Uterus (tissue), 4 donors: Measurements from ENCODE around the gene C1QA. TPM values are rescaled to one million over a fixed set of nuclear protein-coding genes. Genes with fewer than 3 reads are reported as not detected.

ENCODE experiments used
- DNase-seq, 2 donors: peaks; one replicate each; pipeline ENCODE4 v3.0.0-alpha.2; 2019 to 2020
- H3K27ac ChIP-seq, 2 donors: fragments of 200-600 bp; sonication (generic); 1 replicate in 1 of 2; 2 replicates in 1 of 2; pipeline ENCODE4 v1.5.1; 2016 to 2018
- H3K27me3 ChIP-seq, 2 donors: fragments of 200-600 bp; sonication (generic); one replicate each; pipeline ENCODE4 v1.5.1; 2018 to 2019; ENCODE audit warnings: control low read depth in 1 of 2
- H3K36me3 ChIP-seq, 2 donors: fragments of 200-600 bp; sonication (generic); one replicate each; pipeline ENCODE4 v1.5.1; 2019; ENCODE audit warnings: control low read depth in 1 of 2
- H3K4me1 ChIP-seq, 2 donors: fragments of 200-600 bp; sonication (generic); one replicate each; pipeline ENCODE4 v1.5.1; 2018 to 2019; ENCODE audit warnings: control low read depth in 1 of 2
- H3K4me3 ChIP-seq, 2 donors: fragments of 200-600 bp; sonication (generic); 1 replicate in 1 of 2; 2 replicates in 1 of 2; pipeline ENCODE4 v1.5.1; 2018 to 2019; ENCODE audit warnings: mild to moderate bottlenecking in 1 of 2
- H3K9me3 ChIP-seq, 2 donors: fragments of 200-600 bp; sonication (generic); one replicate each; pipeline ENCODE4 v1.5.1; 2019; ENCODE audit warnings: control low read depth in 1 of 2
- CTCF ChIP-seq, 4 experiments: fragments of 200-600 bp in 2 of 4; fragments of 450-650 bp in 2 of 4; sonication (generic) in 2 of 4; IDR thresholded peaks; one replicate each; pipeline ENCODE4 v1.5.1; 2016 to 2019; ENCODE audit warnings: antibody characterized with exemption in 4 of 4, mild to moderate bottlenecking in 2 of 4, moderate library complexity in 1 of 4
- POLR2A ChIP-seq, 2 donors: fragments of 450-650 bp; IDR thresholded peaks; one replicate each; pipeline ENCODE4 v1.6.1; 2016; ENCODE audit warnings: antibody characterized with exemption in 2 of 2, mild to moderate bottlenecking in 1 of 2, moderate library complexity in 1 of 2
- intact Hi-C: fragments of 100-400 bp; cut with DNase I; formaldehyde crosslinking; loops from one replicate; pipeline ENCODE4 v1.15.1; 2023; ENCODE audit warnings: low total_unique reads
- total RNA-seq, 4 donors: library from RNA; depleted of rRNA in 3 of 4; stranded (reverse); fragments of >200 nt in 3 of 4; gene quantifications; one replicate each; pipeline versions ENCODE4 v1.1.0 to v1.2.4, GENCODE V29; 2014 to 2023
- donor health status: DM: yes; HTN: yes; CAD: no.

C1QA gene
- total RNA-seq, 4 donors from 2014 or later: 33.1 to 114 (median 40.0) TPM

- intact Hi-C loops: no loop called here
- no peaks in the 10 kb centered on the region for H3K9me3 ChIP-seq
- no peaks in the 10 kb centered on the region for H3K27me3 ChIP-seq
- no peak overlapping the region for H3K27ac ChIP-seq
- no peaks in the 10 kb centered on the region for H3K4me1 ChIP-seq
- no peak overlapping the region for H3K4me3 ChIP-seq
- no peak for TF ChIP-seq POLR2A (IDR thresholded peaks at IDR 0.05)
- no peak for TF ChIP-seq CTCF (IDR thresholded peaks at IDR 0.05)
- no peak for DNase-seq
- H3K36me3 ChIP-seq: no peaks in the 10 kb centered on the region
These were observed 34.2 kb upstream of the C1QA start for GRCh38 chr1:22602060-22602740.

- H3K4me3 ChIP-seq: no peak overlapping the region
- intact Hi-C loops: no loop called here
- TF ChIP-seq CTCF (IDR thresholded peaks at IDR 0.05): no peak
- no peak for TF ChIP-seq POLR2A (IDR thresholded peaks at IDR 0.05)
- no peaks in the 10 kb centered on the region for H3K9me3 ChIP-seq
- H3K27ac ChIP-seq: no peak overlapping the region
- H3K36me3 ChIP-seq: no peaks in the 10 kb centered on the region
- no peaks in the 10 kb centered on the region for H3K4me1 ChIP-seq
- H3K27me3 ChIP-seq: no peaks in the 10 kb centered on the region
- DNase-seq: no peak
These were observed 30.3 kb upstream of the C1QA start for GRCh38 chr1:22606161-22606560.

- no peak for DNase-seq
- intact Hi-C loops: no loop called here
- Histone ChIP-seq H3K9me3 (no peaks in the 10 kb centered on the region), H3K27ac (no peak overlapping the region), H3K4me1 (no peaks in the 10 kb centered on the region), H3K27me3 (no peaks in the 10 kb centered on the region), H3K4me3 (no peak overlapping the region), H3K36me3 (no peaks in the 10 kb centered on the region)
- TF ChIP-seq POLR2A (IDR thresholded peaks at IDR 0.05) (no peak), CTCF (IDR thresholded peaks at IDR 0.05) (no peak)
These were observed 29.3 kb upstream of the C1QA start for GRCh38 chr1:22607154-22607553.

- no peak for DNase-seq
- intact Hi-C loops: no loop called here
These were observed 28.1 kb upstream of the C1QA start for GRCh38 chr1:22608361-22608760.

More at GRCh38 chr1:22608361-22608760, 28.1 kb upstream of the C1QA start:
- Histone ChIP-seq H3K9me3 (no peaks in the 10 kb centered on the region), H3K4me1 (no peaks in the 10 kb centered on the region), H3K4me3 (no peak overlapping the region), H3K36me3 (no peaks in the 10 kb centered on the region), H3K27me3 (no peaks in the 10 kb centered on the region), H3K27ac (no peak overlapping the region)
- no peak for TF ChIP-seq CTCF (IDR thresholded peaks at IDR 0.05)
- TF ChIP-seq POLR2A (IDR thresholded peaks at IDR 0.05): no peak
